Bronchial epithelial cell (primary cell): ENCODE measurements around the gene IGDCC3. TPM values are rescaled to one million over a fixed set of nuclear protein-coding genes. Genes with fewer than 3 reads are reported as not detected.

Experiments
- DNase-seq: peaks from one replicate; pipeline ENCODE4 v3.0.0-alpha.2; 2010; ENCODE audit warnings: low read depth
- FAIRE-seq: peaks from 2 replicates; lab custom pipeline; 2011; peaks lifted over from hg19 to GRCh38; lab: Jason Lieb, UNC
- H3K27me3 ChIP-seq: 2 replicates; pipeline ENCODE4 v1.5.1; 2011; ENCODE audit warnings: low read length; ENCODE audit not compliant: control insufficient read depth, insufficient read depth
- H3K36me3 ChIP-seq: 2 replicates; pipeline ENCODE4 v1.5.1; 2011; ENCODE audit warnings: low read length; ENCODE audit not compliant: control insufficient read depth, insufficient read depth
- H3K4me3 ChIP-seq: 2 replicates; pipeline ENCODE4 v1.5.1; 2011; ENCODE audit warnings: mild to moderate bottlenecking, low read depth, low read length, control low read depth
- CTCF ChIP-seq: IDR thresholded peaks from 2 replicates; pipeline ENCODE4 v1.5.1; 2011; ENCODE audit warnings: mild to moderate bottlenecking, moderate library complexity, low read length, control low read depth, inconsistent platforms; ENCODE audit not compliant: insufficient read depth, severe bottlenecking
- total RNA-seq: library from RNA; depleted of rRNA; stranded (reverse); fragments of >200 nt; gene quantifications from 2 replicates; pipeline ENCODE4 v1.2.1, GENCODE V29; 2014

Gene IGDCC3
- total RNA-seq, 1 donor from 2014 or later = not detected

- DNase-seq (peak; percentile 62), FAIRE-seq (no peak)
- no peak overlapping the region for H3K4me3 ChIP-seq
- no peaks in the 10 kb centered on the region for H3K36me3 ChIP-seq
- peaks cover 5% of the 10 kb centered on the region for H3K27me3 ChIP-seq
- TF ChIP-seq CTCF = peak; percentile 77
Measured at GRCh38 chr15:65318870-65319356, 58.9 kb downstream of the IGDCC3 start.

- no peak for DNase-seq
- TF ChIP-seq CTCF = no peak
- H3K4me3 ChIP-seq = no peak overlapping the region
- H3K36me3 ChIP-seq = no peaks in the 10 kb centered on the region
- peaks cover 2% of the 10 kb centered on the region for H3K27me3 ChIP-seq
- FAIRE-seq = no peak
Measured at GRCh38 chr15:65312400-65312916, 65.3 kb downstream of the IGDCC3 start.

- no peaks in the 10 kb centered on the region for H3K36me3 ChIP-seq
- FAIRE-seq (no peak), DNase-seq (no peak)
- H3K4me3 ChIP-seq = no peak overlapping the region
- peaks cover 2% of the 10 kb centered on the region for H3K27me3 ChIP-seq
- no peak for TF ChIP-seq CTCF
Measured at GRCh38 chr15:65311760-65312159, 66.0 kb downstream of the IGDCC3 start.

- no peak for FAIRE-seq
- no peak for TF ChIP-seq CTCF
- Histone ChIP-seq H3K27me3 (peaks cover 2% of the 10 kb centered on the region), H3K4me3 (no peak overlapping the region), H3K36me3 (no peaks in the 10 kb centered on the region)
- no peak for DNase-seq
Measured at GRCh38 chr15:65310431-65311137, 67.2 kb downstream of the IGDCC3 start.

- FAIRE-seq (no peak), DNase-seq (no peak)
- Histone ChIP-seq H3K27me3 (peaks cover 2% of the 10 kb centered on the region), H3K4me3 (no peak overlapping the region), H3K36me3 (no peaks in the 10 kb centered on the region)
- TF ChIP-seq CTCF = no peak
Measured at GRCh38 chr15:65309882-65310418, 67.9 kb downstream of the IGDCC3 start.
